8988T (cell line): ENCODE measurements around the gene TBC1D8.
"Not testable (repeated sequence)": the region's sequence is repeated elsewhere in the genome, so short reads cannot be mapped to it uniquely, and the experiment has no call there.

ENCODE experiments used
- DNase-seq: peaks from one replicate; pipeline ENCODE4 v3.0.0; 2011

Gene TBC1D8

DNA sequence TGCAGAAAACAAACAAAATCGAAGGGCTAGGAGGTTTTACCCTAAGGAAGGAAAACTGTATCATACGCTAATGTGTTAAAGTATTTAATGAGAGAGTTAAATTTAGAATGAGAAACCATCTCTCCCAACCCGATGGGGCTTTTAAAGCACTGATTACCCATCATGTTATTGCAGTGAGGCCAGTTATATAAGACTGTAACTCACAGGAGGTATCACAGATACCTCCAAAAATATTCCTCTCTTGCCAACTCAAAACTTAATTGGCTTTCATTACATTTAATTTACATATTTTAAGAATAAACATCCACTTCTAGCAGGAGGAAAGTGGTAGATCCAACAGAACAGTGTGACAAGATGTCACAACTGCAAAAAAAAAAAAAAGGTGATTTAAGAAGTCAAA is 92.8 kb downstream of the TBC1D8 start:
- no peak for DNase-seq

DNA sequence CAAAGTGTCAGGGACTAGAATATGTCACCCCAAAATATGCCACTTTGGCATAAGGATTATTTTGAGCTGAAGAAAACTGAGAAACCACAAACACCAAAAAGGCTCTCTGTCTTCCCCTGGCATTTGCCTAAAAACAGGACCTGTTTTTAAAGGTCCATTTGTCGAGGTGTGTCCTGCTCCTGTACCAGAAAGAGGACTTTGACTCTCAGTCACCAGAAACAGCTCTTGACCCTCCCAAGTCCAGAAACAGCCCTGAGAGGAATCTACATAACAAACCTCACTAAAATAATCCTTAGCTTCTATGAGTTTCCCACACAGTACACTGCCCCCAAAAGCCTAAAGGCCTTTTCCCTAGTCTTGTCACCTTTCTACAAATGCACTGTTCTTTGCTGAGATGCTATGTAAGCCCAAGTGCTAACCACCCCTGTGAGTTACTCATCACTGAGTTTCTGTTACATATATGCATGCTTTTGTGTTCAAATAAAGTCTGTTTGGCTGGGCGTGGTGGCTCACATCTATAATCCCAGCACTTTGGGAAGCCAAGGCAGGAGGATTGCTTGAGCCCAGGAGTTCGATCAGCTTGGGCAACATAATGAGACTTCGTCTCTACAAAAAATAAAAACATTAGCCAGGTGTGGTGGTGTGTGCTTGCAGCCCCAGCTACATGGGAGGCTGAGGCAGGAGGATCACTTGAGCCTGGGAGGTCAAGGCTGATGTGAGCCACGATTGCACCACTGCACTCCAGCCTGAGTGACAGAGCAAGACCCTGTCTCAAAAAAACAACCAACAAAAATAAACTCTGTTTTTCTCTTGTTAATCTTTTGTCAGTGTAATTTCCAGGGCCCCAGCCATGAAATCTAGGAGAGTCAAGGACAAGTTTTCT is 93.9 kb downstream of the TBC1D8 start:
- DNase-seq = no peak

DNA sequence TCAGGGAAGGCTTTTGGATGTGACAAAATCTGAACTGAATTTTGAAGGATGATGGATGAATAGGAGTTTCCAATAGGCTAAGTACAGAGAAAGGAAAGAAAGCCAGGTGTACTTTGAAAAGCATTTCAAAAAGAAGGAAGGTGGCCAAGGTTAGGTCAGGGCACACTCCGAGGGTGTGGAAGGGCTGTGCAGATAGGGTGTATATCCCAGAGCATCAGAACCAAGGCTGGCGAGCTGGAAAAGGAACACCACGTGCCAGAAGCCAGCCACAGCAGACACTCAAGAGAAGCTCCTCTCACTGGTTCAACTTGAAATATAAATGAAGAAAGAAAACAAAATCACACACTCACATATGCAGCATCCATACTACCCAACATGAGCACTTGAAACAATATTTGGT is 98.1 kb downstream of the TBC1D8 start:
- DNase-seq = no peak

GRCh38 chr2:101052147-101052546 is 99.0 kb downstream of the TBC1D8 start:
- DNase-seq = no peak

DNA sequence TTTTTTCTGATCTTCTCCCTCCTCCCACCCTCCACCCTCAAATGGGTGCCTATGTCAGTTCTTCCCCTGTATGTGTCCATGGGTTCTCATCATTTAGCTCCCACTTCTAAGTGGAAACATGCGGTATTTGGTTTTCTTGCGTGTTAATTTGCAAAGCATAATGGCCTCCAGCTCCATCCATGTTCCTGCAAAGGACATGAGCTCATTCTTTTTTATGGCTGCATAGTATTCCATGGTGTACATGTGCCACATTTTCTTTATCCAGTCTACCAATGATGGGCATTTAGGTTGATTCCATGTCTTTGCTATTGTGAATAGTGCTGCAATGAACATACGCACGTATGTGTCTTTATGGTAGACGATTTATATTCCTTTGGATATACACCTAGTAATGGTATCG is 100.3 kb downstream of the TBC1D8 start:
- not testable (repeated sequence) for DNase-seq

DNA sequence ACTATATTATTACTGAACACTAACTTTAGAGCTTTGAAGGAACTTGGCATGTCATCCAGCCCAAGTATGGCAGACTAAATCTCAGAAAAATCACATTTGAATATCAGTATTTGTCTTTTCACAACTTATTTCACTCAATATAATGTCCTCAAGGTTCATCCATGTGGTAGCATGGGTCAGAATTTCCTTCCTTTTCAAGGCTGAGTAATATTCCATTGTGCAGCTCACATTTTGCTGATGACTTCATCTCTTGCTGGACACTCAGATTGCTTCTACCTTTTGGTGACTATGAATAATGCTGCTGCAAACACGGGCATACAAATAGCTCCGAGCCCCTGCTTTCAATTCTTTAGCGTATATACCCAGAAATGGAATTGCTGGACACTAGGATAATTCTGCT is 102.4 kb downstream of the TBC1D8 start:
- no peak for DNase-seq

DNA sequence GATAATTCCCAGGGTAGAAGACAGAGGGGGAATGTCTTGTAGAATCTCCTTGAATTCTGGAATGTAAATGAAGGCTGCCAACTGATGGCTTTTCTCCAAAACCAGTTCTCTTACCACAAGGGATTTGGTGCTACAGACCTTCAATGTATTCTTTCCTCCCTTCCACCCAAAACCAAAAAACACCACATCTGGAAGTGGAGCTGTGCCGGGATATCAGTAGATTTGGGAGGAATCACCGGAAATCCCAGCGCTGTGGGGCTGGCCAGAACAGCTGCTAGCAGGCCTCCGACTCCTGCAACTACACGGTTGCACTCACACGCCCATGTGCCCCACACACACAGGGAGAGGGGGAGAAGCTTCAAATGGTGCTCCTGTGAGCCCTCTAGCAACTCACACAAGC is 103.4 kb downstream of the TBC1D8 start:
- DNase-seq = no peak

DNA sequence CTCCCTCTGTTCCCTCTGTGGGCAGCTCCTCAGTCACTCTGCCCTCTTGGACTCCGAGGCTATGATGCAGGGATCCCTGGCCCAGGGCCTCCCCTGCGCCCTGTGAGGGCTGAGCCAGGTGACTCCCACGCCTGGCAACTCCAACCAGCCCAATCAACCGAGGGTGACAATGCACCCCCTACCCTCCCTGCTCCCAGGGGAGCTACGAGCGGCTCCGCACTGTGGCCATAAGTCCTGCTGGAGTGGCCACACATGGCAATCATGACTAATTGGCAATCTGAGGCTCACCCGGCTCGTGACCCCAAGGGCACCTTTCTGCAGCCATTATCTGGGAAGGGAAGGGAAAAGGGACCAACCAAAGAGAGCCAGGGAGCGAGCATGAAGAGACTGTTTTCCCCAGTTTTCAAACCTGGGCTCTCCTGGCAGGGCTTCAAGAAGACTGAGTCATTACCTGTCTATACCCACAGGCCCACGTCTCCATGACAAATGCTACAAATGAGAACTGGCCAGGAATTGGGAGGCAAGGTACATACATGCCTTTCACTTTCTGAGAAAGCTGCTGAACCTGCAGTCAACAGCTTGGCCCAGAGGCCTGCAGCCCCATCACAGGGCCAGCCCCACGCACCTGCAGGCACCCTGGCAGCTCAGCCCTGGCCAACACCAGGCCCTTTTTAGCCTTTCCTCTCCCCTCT is 104.0 kb downstream of the TBC1D8 start:
- no peak for DNase-seq

- DNase-seq = no peak
Measured at GRCh38 chr2:101045330-101045729, 105.9 kb downstream of the TBC1D8 start.

DNA sequence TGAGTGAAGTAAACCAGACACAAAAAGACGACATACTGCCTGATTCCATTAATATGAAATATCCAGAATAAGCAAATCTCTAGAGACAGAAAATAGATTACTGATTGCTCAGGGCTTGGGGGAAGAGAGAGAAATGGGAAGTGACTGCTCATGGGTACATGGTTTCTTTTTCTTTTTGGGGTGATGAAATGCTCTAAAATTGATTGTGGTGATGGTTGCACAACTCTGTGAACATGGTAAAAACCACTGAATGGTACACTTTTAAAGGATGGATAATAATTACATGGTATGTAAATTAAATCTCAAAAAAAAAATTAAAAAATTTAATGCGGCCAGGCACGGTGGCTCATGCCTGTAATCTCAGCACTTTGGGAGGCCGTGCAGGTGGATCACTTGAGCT is 109.8 kb downstream of the TBC1D8 start:
- no peak for DNase-seq

DNA sequence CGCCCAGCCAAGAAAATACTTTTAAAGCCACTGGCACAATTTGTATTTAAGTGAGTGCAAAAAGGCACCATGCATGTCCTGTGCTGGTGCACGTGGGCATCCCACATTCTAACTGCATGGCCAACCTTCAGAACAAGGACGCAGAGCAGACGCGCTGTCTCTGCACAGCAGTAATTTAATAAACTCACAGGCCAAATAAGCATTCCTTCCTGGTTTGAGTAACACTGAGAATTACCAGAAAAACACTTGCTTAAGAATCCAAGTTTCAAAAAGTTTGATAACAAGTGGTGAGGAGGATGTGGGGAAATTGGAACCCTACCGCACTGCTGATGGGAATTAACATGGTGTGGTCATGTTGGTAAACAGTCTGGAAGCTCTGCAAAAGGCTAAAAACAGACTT is 110.4 kb downstream of the TBC1D8 start:
- no peak for DNase-seq

- DNase-seq = no peak
Measured at GRCh38 chr2:101040072-101040471, 111.1 kb downstream of the TBC1D8 start.

GRCh38 chr2:101038455-101039255 is 112.5 kb downstream of the TBC1D8 start:
- no peak for DNase-seq

DNA sequence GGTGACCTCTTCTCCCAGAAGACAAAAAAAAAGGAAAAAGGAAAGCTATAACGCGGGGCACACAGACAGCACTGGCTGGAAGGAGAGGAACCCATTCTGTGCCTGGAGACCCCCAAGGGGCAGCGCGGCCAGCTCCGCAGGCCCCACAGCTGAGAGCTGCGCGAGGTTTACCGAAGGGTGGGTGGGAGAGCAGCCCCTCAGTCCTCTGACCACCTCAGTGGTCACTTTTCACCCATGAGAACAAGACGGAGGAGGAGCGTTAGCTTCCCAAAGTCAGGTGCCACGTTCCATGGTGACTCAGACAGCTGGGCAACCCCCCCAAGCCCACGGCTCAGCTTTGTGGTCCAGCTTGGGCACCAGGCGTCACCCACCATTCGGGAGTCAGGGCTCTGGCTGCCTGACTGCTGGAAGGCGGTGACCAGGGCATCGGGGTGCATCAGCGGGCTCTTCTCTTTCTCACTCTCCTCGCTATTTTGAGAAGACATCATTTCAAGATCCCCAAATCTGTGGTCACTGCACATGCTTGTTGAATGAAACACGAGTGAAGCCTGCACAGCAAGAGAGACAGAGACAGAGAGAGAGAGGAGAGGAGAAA is 113.9 kb downstream of the TBC1D8 start:
- no peak for DNase-seq

DNA sequence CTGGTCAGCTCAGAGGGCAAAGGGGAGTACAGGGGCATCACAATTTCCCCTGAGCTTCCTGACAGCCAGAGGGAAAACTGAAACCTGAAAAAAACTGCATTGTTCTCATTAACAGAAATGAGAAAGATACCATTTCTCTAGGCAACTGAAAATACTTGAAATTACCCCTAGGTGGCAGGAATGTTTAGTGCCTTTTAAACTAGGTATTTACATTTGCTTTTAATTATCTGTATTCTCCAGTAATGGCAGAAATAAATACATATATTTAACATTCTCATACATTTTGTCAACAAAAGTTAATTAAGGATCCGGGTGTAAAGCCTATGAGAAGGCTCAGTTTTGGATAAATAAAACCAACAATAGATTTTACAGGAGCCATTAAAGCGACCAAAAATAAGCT is 114.6 kb downstream of the TBC1D8 start:
- no peak for DNase-seq

GRCh38 chr2:101032084-101032776 is 119.0 kb downstream of the TBC1D8 start:
- DNase-seq = no peak

DNA sequence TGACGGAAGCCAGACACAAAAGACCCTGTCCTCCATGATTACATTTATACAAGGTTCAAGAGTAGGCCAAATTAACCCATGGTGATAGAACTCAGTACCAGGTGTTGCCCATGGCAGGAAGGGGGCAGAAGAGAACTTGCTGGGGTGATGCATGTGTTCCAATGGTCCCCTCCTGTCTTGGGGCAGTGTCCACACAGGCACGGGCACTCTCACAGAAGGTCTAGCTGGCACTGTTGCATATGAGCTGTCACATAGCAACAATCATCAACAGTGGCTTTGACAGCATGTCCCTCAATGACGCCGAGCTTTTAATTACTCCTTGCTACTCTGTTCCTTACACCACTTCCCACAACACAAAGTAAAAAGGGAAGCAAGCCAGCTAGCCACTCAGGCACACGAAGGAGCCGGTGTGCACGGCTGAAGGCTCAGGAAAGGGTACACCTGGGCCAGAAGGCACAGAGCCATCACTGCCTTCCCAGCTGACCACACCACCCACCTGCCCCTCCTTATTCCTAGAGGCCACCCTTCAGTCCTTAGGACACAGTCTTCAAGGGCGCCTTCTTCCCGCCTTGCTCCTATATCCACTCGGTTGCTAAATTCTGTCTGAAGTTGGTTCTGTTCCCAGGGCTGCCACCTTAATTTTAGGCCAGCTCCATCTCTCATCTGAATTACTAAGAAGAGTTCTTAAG is 120.2 kb downstream of the TBC1D8 start:
- DNase-seq = no peak

DNA sequence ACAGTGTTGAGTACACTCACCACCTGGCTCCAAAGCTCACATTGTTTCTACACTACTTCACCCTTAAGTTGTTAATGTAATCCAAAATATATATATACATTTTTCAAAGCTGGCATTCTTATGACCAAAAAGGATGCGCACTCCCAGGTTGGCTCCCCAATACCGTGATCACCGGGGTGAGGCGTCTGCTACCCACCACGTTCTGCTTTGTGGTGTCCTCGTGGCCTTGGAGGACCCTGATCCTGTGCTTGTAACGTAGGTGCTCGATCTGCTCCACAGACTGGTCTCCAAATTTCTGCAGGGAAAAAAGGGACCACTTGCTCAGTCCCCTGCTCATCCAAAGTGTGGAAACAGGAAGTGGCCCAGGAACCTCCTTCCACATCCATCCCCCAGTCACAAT is 123.3 kb downstream of the TBC1D8 start:
- DNase-seq = no peak

- DNase-seq = no peak
Measured at GRCh38 chr2:101026923-101027469, 124.2 kb downstream of the TBC1D8 start.

- no peak for DNase-seq
Measured at GRCh38 chr2:101026253-101026701, 124.9 kb downstream of the TBC1D8 start.

DNA sequence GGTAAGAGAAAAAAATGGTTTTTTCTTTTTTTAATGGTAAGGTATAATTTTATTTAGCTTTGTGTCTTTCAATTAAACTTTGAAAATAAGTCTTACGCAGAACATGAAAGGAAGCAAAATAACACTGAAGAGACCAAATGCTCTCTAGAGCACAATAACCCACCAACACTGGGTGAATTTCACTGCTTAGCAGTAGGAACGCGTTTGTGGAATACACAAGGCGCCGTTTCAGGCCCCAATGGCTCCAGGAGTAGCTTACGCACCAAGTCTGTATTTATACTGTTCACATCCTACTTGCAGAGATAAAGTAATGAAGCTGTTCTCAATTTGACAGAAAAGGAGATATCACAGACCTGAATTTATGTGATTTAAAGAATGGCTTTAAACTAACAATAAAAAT is 125.6 kb downstream of the TBC1D8 start:
- DNase-seq = no peak
